Stomach (tissue), 4 donors: ENCODE measurements around the gene RWDD3.

ENCODE experiments used
- EP300 ChIP-seq: sonication (generic); formaldehyde crosslinking; IDR thresholded peaks from one replicate; pipeline ENCODE4 v1.6.1; 2017; ENCODE audit warnings: antibody characterized with exemption
- TF ChIP-seq, protein P1 (sequence below), 7 experiments: fragments of 450-650 bp in 4 of 7; fragments of 200-600 bp in 3 of 7; sonication (generic) in 3 of 7; IDR thresholded peaks; one replicate each; pipeline ENCODE4 v1.5.1; 2016 to 2019; ENCODE audit warnings: antibody characterized with exemption in 7 of 7, control low read depth in 2 of 7, mild to moderate bottlenecking in 1 of 7

DNA sequence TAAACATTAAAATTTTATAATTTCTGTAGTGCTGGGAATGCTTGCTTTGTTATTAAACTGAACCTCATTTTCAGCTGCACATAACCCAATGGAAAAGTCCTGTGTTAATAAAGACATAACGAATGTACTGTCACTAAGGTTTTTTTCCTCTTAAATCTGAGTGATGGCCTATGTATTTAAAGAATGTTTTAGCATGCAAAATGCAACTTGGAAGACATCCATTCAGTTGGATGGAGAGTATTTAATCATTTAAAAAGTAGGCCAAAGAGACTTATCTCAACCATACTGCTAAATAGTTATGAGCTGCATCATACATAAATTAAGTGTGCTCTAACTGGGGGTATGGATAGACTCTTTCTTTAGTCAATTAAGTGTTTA lies 48.5 kb downstream of the RWDD3 start:
- TF ChIP-seq EP300, result no peak
- TF ChIP-seq, protein P1, sequence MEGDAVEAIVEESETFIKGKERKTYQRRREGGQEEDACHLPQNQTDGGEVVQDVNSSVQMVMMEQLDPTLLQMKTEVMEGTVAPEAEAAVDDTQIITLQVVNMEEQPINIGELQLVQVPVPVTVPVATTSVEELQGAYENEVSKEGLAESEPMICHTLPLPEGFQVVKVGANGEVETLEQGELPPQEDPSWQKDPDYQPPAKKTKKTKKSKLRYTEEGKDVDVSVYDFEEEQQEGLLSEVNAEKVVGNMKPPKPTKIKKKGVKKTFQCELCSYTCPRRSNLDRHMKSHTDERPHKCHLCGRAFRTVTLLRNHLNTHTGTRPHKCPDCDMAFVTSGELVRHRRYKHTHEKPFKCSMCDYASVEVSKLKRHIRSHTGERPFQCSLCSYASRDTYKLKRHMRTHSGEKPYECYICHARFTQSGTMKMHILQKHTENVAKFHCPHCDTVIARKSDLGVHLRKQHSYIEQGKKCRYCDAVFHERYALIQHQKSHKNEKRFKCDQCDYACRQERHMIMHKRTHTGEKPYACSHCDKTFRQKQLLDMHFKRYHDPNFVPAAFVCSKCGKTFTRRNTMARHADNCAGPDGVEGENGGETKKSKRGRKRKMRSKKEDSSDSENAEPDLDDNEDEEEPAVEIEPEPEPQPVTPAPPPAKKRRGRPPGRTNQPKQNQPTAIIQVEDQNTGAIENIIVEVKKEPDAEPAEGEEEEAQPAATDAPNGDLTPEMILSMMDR (IDR thresholded peaks at IDR 0.05), result no peak
